Astrocyte (in vitro differentiated cells and primary cell): ENCODE measurements around the gene ATP5PF.

ENCODE experiments used
- EZH2 ChIP-seq: IDR thresholded peaks from 2 replicates; pipeline ENCODE4 v1.6.1; 2012; ENCODE audit warnings: mild to moderate bottlenecking, low read length, inconsistent platforms; ENCODE audit not compliant: insufficient read depth
- TF ChIP-seq, protein P1 (sequence below): IDR thresholded peaks from 2 replicates; pipeline ENCODE4 v1.5.1; 2011; ENCODE audit warnings: low read depth, mild to moderate bottlenecking, inconsistent platforms, low read length, moderate library complexity; ENCODE audit not compliant: insufficient read depth

DNA sequence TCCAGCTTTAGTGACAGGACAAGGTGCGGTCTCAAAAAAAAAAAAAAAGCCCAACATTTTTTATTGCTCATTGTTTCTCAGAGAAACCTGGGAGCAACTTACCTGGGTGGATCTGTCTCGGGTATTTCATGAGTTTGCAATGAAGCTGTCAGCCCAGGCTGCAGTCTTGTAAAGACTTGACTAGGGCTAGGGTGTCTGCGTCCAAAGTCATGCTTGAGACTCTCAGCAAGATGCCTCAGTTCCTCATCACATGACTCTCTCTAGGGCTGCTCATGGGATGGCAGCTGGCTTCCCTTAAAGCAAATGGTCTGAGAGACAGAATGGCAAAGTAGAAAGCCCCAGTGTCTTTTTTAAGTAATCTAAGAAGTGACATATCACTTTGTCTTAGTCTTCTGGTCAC lies 8.2 kb upstream of the ATP5PF start:
- TF ChIP-seq, protein P1, sequence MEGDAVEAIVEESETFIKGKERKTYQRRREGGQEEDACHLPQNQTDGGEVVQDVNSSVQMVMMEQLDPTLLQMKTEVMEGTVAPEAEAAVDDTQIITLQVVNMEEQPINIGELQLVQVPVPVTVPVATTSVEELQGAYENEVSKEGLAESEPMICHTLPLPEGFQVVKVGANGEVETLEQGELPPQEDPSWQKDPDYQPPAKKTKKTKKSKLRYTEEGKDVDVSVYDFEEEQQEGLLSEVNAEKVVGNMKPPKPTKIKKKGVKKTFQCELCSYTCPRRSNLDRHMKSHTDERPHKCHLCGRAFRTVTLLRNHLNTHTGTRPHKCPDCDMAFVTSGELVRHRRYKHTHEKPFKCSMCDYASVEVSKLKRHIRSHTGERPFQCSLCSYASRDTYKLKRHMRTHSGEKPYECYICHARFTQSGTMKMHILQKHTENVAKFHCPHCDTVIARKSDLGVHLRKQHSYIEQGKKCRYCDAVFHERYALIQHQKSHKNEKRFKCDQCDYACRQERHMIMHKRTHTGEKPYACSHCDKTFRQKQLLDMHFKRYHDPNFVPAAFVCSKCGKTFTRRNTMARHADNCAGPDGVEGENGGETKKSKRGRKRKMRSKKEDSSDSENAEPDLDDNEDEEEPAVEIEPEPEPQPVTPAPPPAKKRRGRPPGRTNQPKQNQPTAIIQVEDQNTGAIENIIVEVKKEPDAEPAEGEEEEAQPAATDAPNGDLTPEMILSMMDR, result no peak
- TF ChIP-seq EZH2, result no peak
